HCT116 (cell line): ENCODE results near the gene TRMT2A. TPM values are rescaled to one million over a fixed set of nuclear protein-coding genes. Genes with fewer than 3 reads are reported as not detected.

Experiments used
- ATAC-seq: fragments of 200-7000 bp; cut with Tn5 transposase; 2 replicates; pipeline ENCODE4 v1.9.1; 2020; ENCODE audit warnings: mild to moderate bottlenecking, moderate library complexity
- BruUV-seq: library from RNA; stranded (reverse); fragments of 400-500 nt; replicated peaks from 2 replicates; lab custom pipeline; 2021; lab: Mats Ljungman, UMichigan
- CTCF ChIA-PET: fragments of 300-600 bp; sonication (Branson Sonifier 250); formaldehyde crosslinking; loops from one replicate; lab custom pipeline; 2021; ENCODE audit warnings: antibody characterized with exemption; lab: Charles Lee
- POLR2A ChIA-PET: fragments of 300-600, 350-600 bp; sonication (Branson Sonifier 250); formaldehyde crosslinking; loops from one replicate; lab custom pipeline; 2021; ENCODE audit warnings: antibody characterized with exemption; lab: Charles Lee
- RAD21 ChIA-PET, 2 experiments: fragments of 300-600 bp; sonication (Branson Sonifier 250); formaldehyde crosslinking; loops; one replicate each; lab custom pipeline; 2023; ENCODE audit warnings: low total read pairs in 2 of 2; ENCODE audit not compliant: uncharacterized antibody in 2 of 2, unreplicated experiment in 2 of 2, low non-redundant PET in 1 of 2; lab: Charles Lee
- DNase-seq: peaks from one replicate; pipeline ENCODE4 v3.0.0-alpha.2; 2010; ENCODE audit warnings: low read depth, low spot score
- H2AFZ ChIP-seq: fragments of 200-600 bp; shearing (Covaris generic), sonication (generic); 2 replicates; pipeline ENCODE4 v1.6.1; 2017; ENCODE audit warnings: low read depth, mixed run types, mixed read lengths, antibody characterized with exemption, low read length; ENCODE audit not compliant: poor library complexity, severe bottlenecking
- H3K27ac ChIP-seq: 2 replicates; pipeline ENCODE4 v1.5.1; 2012; ENCODE audit warnings: low read depth, low read length
- H3K27me3 ChIP-seq: fragments of 200-600 bp; sonication (generic); 2 replicates; pipeline ENCODE4 v1.6.1; 2016; ENCODE audit warnings: mixed run types, low read length, mixed read lengths; ENCODE audit not compliant: insufficient read depth
- H3K36me3 ChIP-seq, 2 experiments: fragments of 200-500 bp in 1 of 2; fragments of 200-600 bp in 1 of 2; sonication (Bioruptor generic) in 1 of 2; sonication (generic) in 1 of 2; 2 replicates each; pipeline versions ENCODE4 v1.5.1 to v1.6.1; 2014 to 2016; ENCODE audit warnings: low read length in 2 of 2, inconsistent platforms in 1 of 2, mixed read lengths in 1 of 2, mixed run types in 1 of 2; ENCODE audit not compliant: insufficient read depth in 2 of 2, control insufficient read depth in 1 of 2
- H3K4me1 ChIP-seq, 2 experiments: fragments of 200-600 bp in 1 of 2; sonication (generic) in 1 of 2; 2 replicates each; pipeline versions ENCODE4 v1.5.1 to v1.6.1; 2012 to 2017; ENCODE audit warnings: low read length in 2 of 2, inconsistent platforms in 1 of 2, mild to moderate bottlenecking in 1 of 2, mixed read lengths in 1 of 2, mixed run types in 1 of 2, moderate library complexity in 1 of 2; ENCODE audit not compliant: insufficient read depth in 2 of 2, control insufficient read depth in 1 of 2
- H3K4me2 ChIP-seq: fragments of 200-600 bp; sonication (generic); 2 replicates; pipeline ENCODE4 v1.6.1; 2017; ENCODE audit warnings: mixed run types, low read length, mixed read lengths
- H3K4me3 ChIP-seq, 2 experiments: fragments of 200-600 bp in 1 of 2; sonication (generic) in 1 of 2; replicated peaks in 1 of 2; 2 replicates each; pipeline ENCODE4 v1.5.1; 2011 to 2016; ENCODE audit warnings: low read length in 2 of 2, control low read depth in 1 of 2, low read depth in 1 of 2, mild to moderate bottlenecking in 1 of 2, mixed read lengths in 1 of 2, mixed run types in 1 of 2
- H3K79me2 ChIP-seq: fragments of 200-600 bp; sonication (generic); 2 replicates; pipeline ENCODE4 v1.6.1; 2017; ENCODE audit warnings: mild to moderate bottlenecking, mixed run types, low read length, moderate library complexity, mixed read lengths; ENCODE audit not compliant: insufficient read depth
- H3K9ac ChIP-seq: fragments of 200-600 bp; sonication (generic); 2 replicates; pipeline ENCODE4 v1.6.1; 2016; ENCODE audit warnings: low read length, mixed read lengths
- H3K9me2 ChIP-seq: fragments of 200-600 bp; sonication (generic), shearing (Covaris generic); 2 replicates; pipeline ENCODE4 v1.6.1; 2017; ENCODE audit warnings: mixed run types, mild to moderate bottlenecking, moderate library complexity; ENCODE audit not compliant: insufficient read depth
- H3K9me3 ChIP-seq, 2 experiments: fragments of 200-500 bp in 1 of 2; fragments of 200-600 bp in 1 of 2; sonication (Bioruptor generic) in 1 of 2; sonication (generic) in 1 of 2; 2 replicates each; pipeline ENCODE4 v1.6.1; 2014 to 2017; ENCODE audit warnings: low read length in 2 of 2, mixed read lengths in 2 of 2, inconsistent platforms in 1 of 2, low read depth in 1 of 2, mild to moderate bottlenecking in 1 of 2, mixed run types in 1 of 2, moderate library complexity in 1 of 2; ENCODE audit not compliant: control insufficient read depth in 1 of 2, insufficient read depth in 1 of 2
- H4K20me1 ChIP-seq: fragments of 200-600 bp; sonication (generic), shearing (Covaris generic); 2 replicates; pipeline ENCODE4 v1.6.1; 2017; ENCODE audit warnings: mixed run types, mild to moderate bottlenecking, moderate library complexity; ENCODE audit not compliant: insufficient read depth
- ATF3 ChIP-seq: IDR thresholded peaks from 2 replicates; pipeline ENCODE4 v1.6.1; 2012
- CEBPB ChIP-seq: IDR thresholded peaks from 2 replicates; pipeline ENCODE4 v1.6.1; 2012; ENCODE audit warnings: low read depth
- EGR1 ChIP-seq: IDR thresholded peaks from 2 replicates; pipeline ENCODE4 v1.6.1; 2012; ENCODE audit warnings: low read depth
- POLR2A ChIP-seq: IDR thresholded peaks from 2 replicates; pipeline ENCODE4 v1.7.0; 2011; ENCODE audit warnings: borderline replicate concordance; ENCODE audit not compliant: insufficient read depth, insufficient read length; ENCODE audit errors: extremely low read depth
- RAD21 ChIP-seq: IDR thresholded peaks from 2 replicates; pipeline ENCODE4 v1.6.1; 2012; ENCODE audit warnings: low read depth, mild to moderate bottlenecking
- REST ChIP-seq: IDR thresholded peaks from 2 replicates; pipeline ENCODE4 v1.6.1; 2012; ENCODE audit warnings: low read depth
- TCF7L2 ChIP-seq: IDR thresholded peaks from 2 replicates; pipeline ENCODE4 v1.7.0; 2011; ENCODE audit warnings: borderline replicate concordance, inconsistent platforms; ENCODE audit not compliant: insufficient read depth, insufficient read length; ENCODE audit errors: extremely low read depth
- ZFX ChIP-seq: fragments of 450-650 bp; IDR thresholded peaks from 2 replicates; pipeline ENCODE4 v1.6.1; 2017
- ZNF274 ChIP-seq: fragments of 200-500 bp; sonication (Bioruptor generic); IDR thresholded peaks from 2 replicates; pipeline ENCODE4 v1.6.1; 2014; ENCODE audit warnings: mild to moderate bottlenecking, low read depth, low read length, inconsistent platforms
- intact Hi-C: fragments of 100-400 bp; cut with micrococcal nuclease; formaldehyde crosslinking; loops from 2 replicates; pipeline ENCODE4 v1.10.0; 2022
- total RNA-seq: library from RNA; stranded (reverse); gene quantifications from one replicate; pipeline ENCODE4 v1.2.1, GENCODE V29; 2021; ENCODE audit not compliant: unreplicated experiment

TRMT2A gene
- total RNA-seq, 1 experiment from 2014 or later: 67.3 TPM

GRCh38 chr22:20121856-20122415 lies 4.9 kb upstream of the TRMT2A start:
- POLR2A ChIA-PET: no interaction called here
- RAD21 ChIA-PET: no interaction called here
- no peak overlapping the region for H2AFZ ChIP-seq
- intact Hi-C loops: no loop called here
- no peak for ATAC-seq
- H3K9me2 ChIP-seq: no peaks in the 10 kb centered on the region
- H3K4me1 ChIP-seq: peaks cover 4 to 17% of the 10 kb centered on the region in 2 experiments; a peak in 3 of 4 replicates
- no peak for TF ChIP-seq REST
- no peak for TF ChIP-seq CEBPB
- TF ChIP-seq ATF3: no peak
- no peak for TF ChIP-seq ZFX
- TF ChIP-seq POLR2A: no peak
- no peak for TF ChIP-seq RAD21
- no peak for TF ChIP-seq EGR1
- no peak for TF ChIP-seq ZNF274
- no peak for TF ChIP-seq TCF7L2
- H3K36me3 ChIP-seq: peaks cover 38 to 70% of the 10 kb centered on the region in 2 experiments
- no peaks in the 10 kb centered on the region for H3K27me3 ChIP-seq
- H3K27ac ChIP-seq: no peak overlapping the region
- H3K9ac ChIP-seq: no peak overlapping the region
- H3K9me3 ChIP-seq: no peaks in the 10 kb centered on the region
- H3K4me2 ChIP-seq: no peak overlapping the region
- H4K20me1 ChIP-seq: no peaks in the 10 kb centered on the region
- H3K4me3 ChIP-seq: no peak overlapping the region
- no peak for DNase-seq
- H3K79me2 ChIP-seq: peaks cover 72% of the 10 kb centered on the region
- no TSS peak for BruUV-seq
- CTCF ChIA-PET: no interaction called here
